Hepatocyte (in vitro differentiated cells): ENCODE results near the gene AOAH.

ENCODE experiments used
- EZH2 ChIP-seq: fragments of 200-600 bp; sonication (generic); IDR thresholded peaks from 2 replicates; pipeline ENCODE4 v1.6.1; 2016; ENCODE audit warnings: antibody characterized with exemption, mild to moderate bottlenecking, borderline replicate concordance
- EZH2phosphoT487 ChIP-seq: fragments of 200-600 bp; sonication (generic); IDR thresholded peaks from one replicate; pipeline ENCODE4 v1.6.1; 2018; ENCODE audit warnings: antibody characterized with exemption, mild to moderate bottlenecking, low read depth, moderate library complexity; ENCODE audit not compliant: unreplicated experiment, severe bottlenecking
- TF ChIP-seq, protein P1 (sequence below): fragments of 200-600 bp; sonication (generic); IDR thresholded peaks from 2 replicates; pipeline ENCODE4 v1.5.1; 2016; ENCODE audit warnings: antibody characterized with exemption, mild to moderate bottlenecking; ENCODE audit not compliant: poor library complexity

- TF ChIP-seq, protein P1, sequence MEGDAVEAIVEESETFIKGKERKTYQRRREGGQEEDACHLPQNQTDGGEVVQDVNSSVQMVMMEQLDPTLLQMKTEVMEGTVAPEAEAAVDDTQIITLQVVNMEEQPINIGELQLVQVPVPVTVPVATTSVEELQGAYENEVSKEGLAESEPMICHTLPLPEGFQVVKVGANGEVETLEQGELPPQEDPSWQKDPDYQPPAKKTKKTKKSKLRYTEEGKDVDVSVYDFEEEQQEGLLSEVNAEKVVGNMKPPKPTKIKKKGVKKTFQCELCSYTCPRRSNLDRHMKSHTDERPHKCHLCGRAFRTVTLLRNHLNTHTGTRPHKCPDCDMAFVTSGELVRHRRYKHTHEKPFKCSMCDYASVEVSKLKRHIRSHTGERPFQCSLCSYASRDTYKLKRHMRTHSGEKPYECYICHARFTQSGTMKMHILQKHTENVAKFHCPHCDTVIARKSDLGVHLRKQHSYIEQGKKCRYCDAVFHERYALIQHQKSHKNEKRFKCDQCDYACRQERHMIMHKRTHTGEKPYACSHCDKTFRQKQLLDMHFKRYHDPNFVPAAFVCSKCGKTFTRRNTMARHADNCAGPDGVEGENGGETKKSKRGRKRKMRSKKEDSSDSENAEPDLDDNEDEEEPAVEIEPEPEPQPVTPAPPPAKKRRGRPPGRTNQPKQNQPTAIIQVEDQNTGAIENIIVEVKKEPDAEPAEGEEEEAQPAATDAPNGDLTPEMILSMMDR = no peak
- TF ChIP-seq EZH2 (no peak), EZH2phosphoT487 (no peak)
These were observed 153.6 kb downstream of the AOAH start for GRCh38 chr7:36570528-36571189.
